ENCODE measurements around the gene C20orf144.
A peak's percentile ranks its signal among the peaks of the same experiment; 100 is the strongest.

Gene C20orf144

GRCh38 chr20:33663161-33664084 is 1.3 kb downstream of the C20orf144 start:
- no peaks in the 10 kb centered on the region for H3K9me3 Mint-ChIP-seq
- peak; percentile 75 to 82 (median 77) for DNase-seq
- peaks cover 6% of the 10 kb centered on the region for H3K36me3 Mint-ChIP-seq (ENCODE audit: insufficient read depth)
- no peaks in the 10 kb centered on the region for H3K27me3 Mint-ChIP-seq
- H3K4me3 Mint-ChIP-seq: peak overlapping the region; percentile 71 to 98
- ATAC-seq (replicated peaks): peak; percentile 66
- peak overlapping the region; percentile 85 to 91 for H3K27ac Mint-ChIP-seq
- peaks cover 32% of the 10 kb centered on the region in 2 donors for H3K4me1 Mint-ChIP-seq (ENCODE audit: low read depth in 2 of 2)

DNA sequence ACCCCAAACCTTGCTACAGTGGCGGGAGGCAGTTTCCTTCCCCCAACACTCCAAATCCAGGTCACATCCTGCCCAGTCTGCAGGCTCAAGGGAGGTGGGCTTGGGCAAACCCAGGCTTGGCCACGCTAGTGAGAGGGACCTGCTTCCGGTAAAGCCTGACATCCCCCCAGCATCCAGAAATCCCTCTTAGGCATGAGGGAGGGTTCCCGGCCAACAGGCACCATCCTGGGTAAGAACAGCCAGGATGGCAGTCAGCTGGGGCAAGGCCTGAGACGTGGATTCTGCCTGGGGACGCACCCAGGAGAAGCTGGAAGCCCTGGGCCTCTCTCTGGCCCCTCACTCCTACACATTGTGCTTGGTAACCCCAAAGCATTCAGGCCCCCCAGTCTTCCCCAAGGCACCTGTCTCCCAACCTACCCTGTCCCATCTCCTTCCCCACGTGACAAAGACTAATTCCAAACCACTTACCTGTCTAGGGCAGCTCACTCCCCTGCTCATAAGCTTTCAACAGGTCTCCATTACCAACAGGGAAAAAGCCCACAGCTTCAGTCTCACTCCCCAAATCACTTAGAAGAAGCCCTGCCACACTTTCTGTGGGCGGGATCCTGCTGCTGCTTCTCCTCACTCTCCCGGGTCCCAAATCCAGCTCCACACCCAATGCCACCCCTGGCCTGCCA is 2.1 kb downstream of the C20orf144 start:
- Mint-ChIP-seq H3K27me3 (no peaks in the 10 kb centered on the region), H3K9me3 (no peaks in the 10 kb centered on the region), H3K36me3 (ENCODE audit: insufficient read depth) (peaks cover 6% of the 10 kb centered on the region), H3K4me1 (ENCODE audit: low read depth in 2 of 2) (peaks cover 32 to 34% of the 10 kb centered on the region in 2 donors), H3K27ac (peak overlapping the region; percentile 85 to 91), H3K4me3 (peak overlapping the region; percentile 71 to 98)
- no peak for DNase-seq
- ATAC-seq (replicated peaks): no peak

DNA sequence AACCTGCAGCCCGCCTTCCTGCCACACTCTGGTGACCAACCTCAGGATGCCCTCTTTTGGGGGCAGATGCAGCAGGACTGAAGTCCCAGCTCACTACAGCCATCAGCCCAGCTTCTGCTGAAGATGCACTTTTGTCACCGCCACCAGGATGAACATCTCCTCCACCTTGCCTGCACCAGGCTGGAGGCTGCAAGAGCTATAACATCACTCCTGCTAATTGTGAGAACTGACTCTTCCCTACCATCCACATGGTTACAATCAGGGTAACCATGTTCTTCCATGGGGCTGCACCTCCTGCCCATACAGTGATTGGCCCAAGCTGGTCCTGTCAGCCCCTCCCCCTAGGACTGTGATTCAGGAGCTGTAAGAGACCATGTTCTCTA is 2.6 kb downstream of the C20orf144 start:
- Mint-ChIP-seq H3K27ac (peak overlapping the region; percentile 85 to 91), H3K36me3 (ENCODE audit: insufficient read depth) (peaks cover 6% of the 10 kb centered on the region)
- no peak for DNase-seq

GRCh38 chr20:33666293-33667244 is 4.4 kb downstream of the C20orf144 start, which contains the start of gene ACTL10:
Gene ACTL10 (plus strand): TSS chr20:33666943. CDS start chr20:33667498, 555 bp downstream.
- H3K4me1 Mint-ChIP-seq (ENCODE audit: low read depth in 2 of 2): peaks cover 32 to 35% of the 10 kb centered on the region in 2 donors
- no peaks in the 10 kb centered on the region for H3K27me3 Mint-ChIP-seq
- peak; percentile 52 for ATAC-seq (replicated peaks)
- H3K36me3 Mint-ChIP-seq (ENCODE audit: insufficient read depth): peaks cover 6% of the 10 kb centered on the region
- H3K9me3 Mint-ChIP-seq: no peaks in the 10 kb centered on the region
- H3K27ac Mint-ChIP-seq: peak within 1 kb of the TSS; percentile 95
- DNase-seq: peak; percentile 76 to 80 (median 80)
- peak within 1 kb of the TSS; percentile 98 to 100 for H3K4me3 Mint-ChIP-seq

More for the DNA sequence above, 2.6 kb downstream of the C20orf144 start:
- no peak for ATAC-seq (replicated peaks)
- Mint-ChIP-seq H3K27me3 (no peaks in the 10 kb centered on the region), H3K9me3 (no peaks in the 10 kb centered on the region), H3K4me1 (ENCODE audit: low read depth in 2 of 2) (peaks cover 32 to 34% of the 10 kb centered on the region in 2 donors), H3K4me3 (peak overlapping the region; percentile 71 to 98)

DNA sequence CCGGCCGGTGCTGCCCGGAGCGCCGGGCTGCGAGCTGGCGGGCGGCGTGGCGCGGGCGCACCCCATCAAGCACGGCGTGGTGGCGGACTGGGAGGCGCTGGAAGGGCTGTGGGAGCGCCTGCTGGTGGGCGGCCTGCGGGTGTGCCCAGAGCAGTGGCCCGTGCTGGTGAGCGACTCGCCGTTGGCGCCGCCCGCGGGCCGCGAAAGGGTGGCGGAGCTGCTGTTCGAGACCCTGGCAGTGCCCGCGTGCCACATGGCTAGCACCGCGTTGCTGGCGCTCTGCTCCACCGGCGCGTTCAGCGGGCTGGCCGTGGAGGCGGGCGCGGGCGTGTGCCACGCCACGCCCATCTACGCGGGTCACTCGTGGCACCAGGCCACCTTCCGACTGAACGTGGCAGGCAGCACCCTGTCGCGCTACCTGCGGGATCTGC is 5.1 kb downstream of the C20orf144 start:
- Mint-ChIP-seq H3K4me3 (peak overlapping the region; percentile 98 to 100), H3K36me3 (ENCODE audit: insufficient read depth) (peaks cover 6% of the 10 kb centered on the region), H3K9me3 (no peaks in the 10 kb centered on the region), H3K27ac (peak overlapping the region; percentile 95), H3K27me3 (no peaks in the 10 kb centered on the region), H3K4me1 (ENCODE audit: low read depth in 2 of 2) (peaks cover 36 to 38% of the 10 kb centered on the region in 2 donors)
- DNase-seq: peak; percentile 29 to 40 (median 36)
- ATAC-seq (replicated peaks): peak; percentile 25

GRCh38 chr20:33667676-33668465 is 5.7 kb downstream of the C20orf144 start:
- H3K4me1 Mint-ChIP-seq (ENCODE audit: low read depth in 2 of 2): peaks cover 36 to 37% of the 10 kb centered on the region in 2 donors
- peak overlapping the region; percentile 82 to 95 for H3K27ac Mint-ChIP-seq
- no peaks in the 10 kb centered on the region for H3K9me3 Mint-ChIP-seq
- no peaks in the 10 kb centered on the region for H3K27me3 Mint-ChIP-seq
- ATAC-seq (replicated peaks) (peak; percentile 59), DNase-seq (peak; percentile 72 to 82 (median 79))
- peaks cover 6% of the 10 kb centered on the region for H3K36me3 Mint-ChIP-seq (ENCODE audit: insufficient read depth)
- H3K4me3 Mint-ChIP-seq: peak overlapping the region; percentile 98 to 100

- peak overlapping the region; percentile 98 to 100 for H3K4me3 Mint-ChIP-seq
- no peak for DNase-seq
- H3K36me3 Mint-ChIP-seq (ENCODE audit: insufficient read depth): peaks cover 9% of the 10 kb centered on the region
- H3K9me3 Mint-ChIP-seq: no peaks in the 10 kb centered on the region
- peak overlapping the region in 1 of 2 donors; percentile 82 for H3K27ac Mint-ChIP-seq
- peaks cover 41 to 42% of the 10 kb centered on the region in 2 donors for H3K4me1 Mint-ChIP-seq (ENCODE audit: low read depth in 2 of 2)
- H3K27me3 Mint-ChIP-seq: no peaks in the 10 kb centered on the region
- ATAC-seq (replicated peaks): no peak
Measured at GRCh38 chr20:33668466-33669155, 6.5 kb downstream of the C20orf144 start.

DNA sequence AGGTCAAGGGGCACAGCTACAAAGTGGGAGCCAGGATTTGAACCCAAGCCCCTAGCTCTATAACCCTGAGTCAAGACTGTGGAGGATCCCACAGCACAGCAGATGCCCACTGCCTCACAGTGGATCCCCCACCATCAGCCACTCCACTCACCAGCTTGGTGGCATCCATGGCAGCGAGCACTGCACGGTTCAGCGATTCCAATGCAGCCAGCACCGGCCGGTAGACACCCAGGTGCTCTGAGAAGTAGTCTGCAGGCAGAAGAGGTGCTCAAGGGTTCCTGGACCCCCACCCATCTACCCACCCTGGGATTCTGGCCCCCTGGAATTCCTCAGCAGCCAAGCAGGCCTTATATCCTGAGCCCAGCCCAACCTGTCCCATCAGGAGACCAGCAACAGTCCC is 7.1 kb downstream of the C20orf144 start:
- ATAC-seq (replicated peaks) (no peak), DNase-seq (no peak)
- Mint-ChIP-seq H3K4me1 (ENCODE audit: low read depth in 2 of 2) (peaks cover 41 to 44% of the 10 kb centered on the region in 2 donors), H3K27me3 (no peaks in the 10 kb centered on the region), H3K9me3 (no peaks in the 10 kb centered on the region), H3K36me3 (ENCODE audit: insufficient read depth) (peaks cover 10% of the 10 kb centered on the region), H3K4me3 (no peak overlapping the region), H3K27ac (no peak overlapping the region)

DNA sequence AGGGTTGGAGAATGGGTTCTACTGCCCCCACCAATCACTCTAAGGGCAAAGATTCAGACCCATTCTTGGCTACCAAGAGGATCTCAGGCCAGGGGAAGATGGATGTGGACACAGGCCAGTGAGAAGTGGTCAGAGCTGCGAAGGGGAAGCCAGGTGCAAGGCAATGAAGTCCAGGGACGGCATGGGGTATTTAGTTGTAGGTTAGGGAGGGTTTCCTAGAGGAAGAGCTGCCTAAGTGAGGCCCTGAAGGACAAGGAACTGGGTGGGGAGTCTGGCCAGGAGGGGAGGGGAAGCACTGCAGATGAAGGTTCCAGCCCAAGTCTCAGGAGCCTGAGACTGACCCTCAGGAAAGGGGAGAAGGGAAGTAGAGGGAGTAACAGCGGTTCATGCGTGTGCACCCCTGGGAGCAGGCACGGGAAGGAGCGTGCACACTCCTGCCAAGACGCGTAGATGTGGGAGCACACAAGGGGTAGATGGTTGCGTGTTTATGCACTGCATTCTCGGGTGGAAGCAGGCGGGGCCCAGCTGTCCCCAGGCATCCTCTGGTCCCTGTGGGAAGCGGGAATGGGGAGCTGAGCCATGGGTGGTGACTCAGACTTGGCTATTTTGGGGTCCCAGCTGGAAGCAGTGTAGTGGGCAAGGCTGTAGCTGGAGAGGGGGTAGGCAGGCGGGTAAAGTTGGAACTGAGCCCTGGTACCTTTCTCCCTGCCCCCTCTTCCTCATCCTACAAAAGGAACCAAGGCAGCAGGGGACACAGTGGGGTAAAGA is 7.9 kb downstream of the C20orf144 start:
- H3K27me3 Mint-ChIP-seq: no peaks in the 10 kb centered on the region
- DNase-seq: no peak
- no peak for ATAC-seq (replicated peaks)
- H3K27ac Mint-ChIP-seq: peak overlapping the region in 1 of 2 donors; percentile 12
- H3K4me1 Mint-ChIP-seq (ENCODE audit: low read depth in 2 of 2): peaks cover 36 to 39% of the 10 kb centered on the region in 2 donors
- no peaks in the 10 kb centered on the region for H3K9me3 Mint-ChIP-seq
- H3K4me3 Mint-ChIP-seq: no peak overlapping the region
- peaks cover 10% of the 10 kb centered on the region for H3K36me3 Mint-ChIP-seq (ENCODE audit: insufficient read depth)

DNA sequence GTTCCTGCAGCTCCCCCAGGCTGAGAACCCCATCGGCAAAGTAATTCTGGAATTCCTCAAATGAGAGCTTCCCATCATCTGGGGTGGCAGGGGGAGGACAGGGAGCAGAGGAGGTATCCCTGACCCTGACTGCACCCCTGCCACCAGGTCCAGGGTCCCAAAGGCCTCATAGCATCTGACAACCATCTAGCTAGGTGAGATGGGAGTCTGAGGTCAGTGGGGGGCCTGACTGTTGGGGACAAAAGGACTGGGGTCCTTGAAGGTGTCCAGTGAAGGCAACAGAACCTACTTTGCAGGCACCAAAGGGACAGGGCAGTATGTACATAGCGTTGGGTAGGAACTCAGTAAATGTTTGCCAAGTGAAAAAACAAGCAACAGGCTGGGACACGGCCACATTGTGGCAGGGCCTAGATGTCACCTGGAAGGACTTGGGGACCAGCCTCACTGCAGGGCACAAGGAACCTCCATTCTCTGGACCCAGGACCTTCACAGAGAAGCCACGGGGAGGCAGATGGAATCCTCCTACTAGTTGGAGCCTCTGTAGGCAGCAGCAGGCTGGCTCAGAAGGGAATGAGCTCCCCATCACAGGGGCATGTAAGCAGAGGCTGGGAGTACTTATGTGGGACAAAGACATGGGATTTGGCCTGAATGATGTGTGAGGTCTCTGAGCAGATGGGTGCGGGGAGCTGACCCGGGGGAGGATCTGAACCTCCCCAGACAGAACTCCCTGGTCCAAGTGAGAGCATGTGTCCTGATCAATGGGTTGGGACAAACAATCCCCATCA is 8.8 kb downstream of the C20orf144 start:
- Mint-ChIP-seq H3K27ac (peak overlapping the region; percentile 58 to 91), H3K4me1 (ENCODE audit: low read depth in 2 of 2) (peaks cover 33 to 38% of the 10 kb centered on the region in 2 donors), H3K9me3 (no peaks in the 10 kb centered on the region), H3K27me3 (no peaks in the 10 kb centered on the region), H3K36me3 (ENCODE audit: insufficient read depth) (peaks cover 10% of the 10 kb centered on the region), H3K4me3 (no peak overlapping the region)
- DNase-seq (no peak), ATAC-seq (replicated peaks) (no peak)
